ENCODE data around the gene MXRA8.

Gene MXRA8

DNA sequence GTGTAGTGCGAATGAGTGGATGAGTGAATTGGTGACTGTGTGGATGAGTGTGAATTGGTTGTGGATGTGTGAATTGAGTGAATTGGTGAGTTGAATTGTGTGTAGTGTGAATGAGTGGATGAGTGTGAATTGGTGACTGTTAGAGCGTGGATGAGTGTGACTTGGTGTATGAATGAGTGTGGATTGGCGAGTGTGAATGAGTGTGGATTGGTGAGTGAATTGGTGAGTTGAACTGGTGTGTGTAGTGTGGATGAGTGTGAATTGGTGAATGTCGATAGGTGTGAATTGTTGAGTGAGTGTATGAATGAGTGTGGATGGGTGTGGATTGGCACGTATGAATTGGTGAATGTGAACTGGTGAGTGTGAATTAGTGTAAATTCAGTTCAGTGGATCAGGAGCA, 9.0 kb upstream of the MXRA8 start:
- DNase-seq (ENCODE audit: low spot score) = no peak

DNA sequence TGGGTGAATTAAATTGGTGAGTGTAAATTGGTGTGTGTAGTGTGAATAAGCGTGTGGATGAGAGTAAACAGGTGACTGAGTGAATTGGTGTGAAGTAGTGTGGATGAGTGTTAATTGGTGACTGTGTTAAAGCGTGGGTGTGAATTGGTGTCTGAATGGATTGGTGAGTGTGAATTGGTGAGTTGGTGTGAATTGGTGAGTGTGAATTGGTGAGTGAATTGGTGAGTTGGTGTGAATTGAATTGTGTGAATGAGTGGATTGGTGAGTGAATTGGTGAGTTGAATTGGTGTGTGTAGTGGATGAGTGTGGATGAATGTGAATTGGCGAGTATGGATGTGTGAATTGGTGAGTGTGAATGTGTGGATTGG, 8.3 kb upstream of the MXRA8 start:
- DNase-seq (ENCODE audit: low spot score) = no peak

GRCh38 chr1:1365875-1366698, 7.7 kb upstream of the MXRA8 start:
- no peak for DNase-seq (ENCODE audit: low spot score)

- DNase-seq (ENCODE audit: low spot score) = no peak
Measured at GRCh38 chr1:1364266-1364665, 5.9 kb upstream of the MXRA8 start.

DNA sequence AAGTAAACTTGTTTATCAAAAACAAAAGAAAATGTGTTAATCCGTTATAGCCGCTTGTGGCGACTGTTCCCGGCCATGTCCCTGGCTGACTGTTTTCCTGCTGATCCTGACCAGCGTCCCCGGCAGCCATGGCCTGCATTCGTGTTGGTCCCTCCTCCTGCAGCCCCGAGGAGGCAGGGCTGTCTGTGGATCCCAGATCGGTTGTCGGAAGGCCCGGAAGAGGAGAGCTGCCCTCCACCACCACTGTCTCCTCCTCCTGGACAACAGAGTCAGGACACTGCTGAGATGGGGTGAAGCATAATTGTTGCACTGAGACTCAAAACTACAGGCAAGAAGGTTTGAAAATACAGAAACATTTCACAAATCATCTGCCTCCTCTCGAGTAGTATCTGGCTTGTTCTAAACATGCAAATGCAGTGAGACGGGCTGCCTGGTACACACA, 3.6 kb upstream of the MXRA8 start:
- DNase-seq (ENCODE audit: low spot score) = no peak

GRCh38 chr1:1361233-1361981, 3.1 kb upstream of the MXRA8 start:
- no peak for DNase-seq (ENCODE audit: low spot score)

DNA sequence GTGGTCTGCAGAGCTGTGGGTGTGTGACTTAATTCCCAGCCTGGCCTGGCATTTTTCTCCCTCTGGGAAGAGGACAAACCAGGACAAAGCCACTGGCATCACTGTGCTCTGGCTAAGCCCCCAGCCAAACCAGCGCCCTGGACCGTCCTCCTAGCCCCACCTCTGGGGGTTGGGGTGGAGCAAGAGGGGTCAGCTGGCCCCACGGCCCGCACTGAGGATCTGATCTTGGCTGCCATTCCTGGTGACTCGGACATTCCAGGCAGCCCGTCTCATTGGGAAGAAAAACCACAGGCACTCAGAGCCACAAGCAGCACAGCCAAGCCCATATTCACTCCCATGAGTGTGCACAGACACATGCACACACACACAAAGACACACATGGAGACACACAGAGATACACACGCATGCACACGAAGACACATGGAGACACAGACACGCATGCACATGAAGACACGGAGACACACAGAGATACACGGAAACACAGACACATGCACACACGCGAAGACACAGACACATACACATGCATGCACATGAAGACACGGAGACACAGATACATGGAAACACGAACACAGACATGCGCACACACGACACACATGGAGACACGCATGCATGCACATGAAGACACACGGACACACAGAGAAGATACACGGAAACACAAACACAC, 2.3 kb upstream of the MXRA8 start:
- DNase-seq (ENCODE audit: low spot score) = peak; percentile 44

GRCh38 chr1:1359664-1360468, 1.5 kb upstream of the MXRA8 start:
- DNase-seq (ENCODE audit: low spot score) = no peak

DNA sequence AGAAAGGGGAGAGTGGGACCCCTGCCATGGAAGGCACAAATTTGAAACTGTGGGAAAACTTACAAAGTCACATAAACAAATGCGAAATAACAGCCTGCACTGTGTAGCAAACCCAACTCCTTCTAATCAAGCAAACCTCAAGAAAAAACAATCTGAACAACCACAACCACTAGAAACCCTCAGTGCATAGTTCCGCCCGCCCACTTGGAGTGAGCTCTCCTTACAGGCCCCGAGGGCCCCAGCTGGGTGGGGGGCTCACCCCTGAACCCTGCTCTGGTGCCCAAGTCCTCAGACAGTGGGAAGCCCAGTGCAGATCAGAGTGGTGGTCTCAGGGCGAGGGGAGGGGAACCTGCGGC, 931 bp upstream of the MXRA8 start:
- DNase-seq (ENCODE audit: low spot score) = no peak

GRCh38 chr1:1357871-1358432, 403 bp downstream of the MXRA8 start:
- DNase-seq (ENCODE audit: low spot score) = no peak

DNA sequence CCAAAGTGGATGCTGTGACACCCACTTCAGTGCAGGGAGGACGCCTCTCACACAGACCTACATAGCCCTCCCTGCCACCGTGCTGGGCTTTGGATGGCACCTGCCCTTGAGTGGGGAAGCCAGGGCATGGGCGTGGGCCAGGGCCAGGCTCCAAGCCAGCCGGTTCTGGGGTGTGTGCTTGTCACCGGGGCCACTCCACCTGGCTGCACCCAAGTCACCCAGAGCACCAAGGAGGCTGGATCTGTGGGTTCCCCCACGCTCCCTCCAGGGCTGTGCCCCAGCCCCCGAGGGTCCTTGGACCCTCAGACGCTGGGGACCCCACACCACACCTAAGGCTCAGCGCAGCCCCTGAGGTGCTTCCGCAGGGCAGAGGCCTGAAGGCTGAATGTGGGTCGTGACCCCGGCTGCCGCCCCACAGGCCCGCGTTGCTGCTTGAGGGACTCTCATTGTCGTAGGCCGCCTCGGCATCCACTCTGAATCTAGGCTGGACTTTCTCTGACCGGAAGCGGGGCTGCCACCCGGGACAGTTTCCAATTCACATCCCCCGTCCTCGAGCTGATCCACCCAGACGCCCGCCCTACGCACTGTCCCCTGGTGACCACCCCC, 1.5 kb downstream of the MXRA8 start:
- no peak for DNase-seq (ENCODE audit: low spot score)

DNA sequence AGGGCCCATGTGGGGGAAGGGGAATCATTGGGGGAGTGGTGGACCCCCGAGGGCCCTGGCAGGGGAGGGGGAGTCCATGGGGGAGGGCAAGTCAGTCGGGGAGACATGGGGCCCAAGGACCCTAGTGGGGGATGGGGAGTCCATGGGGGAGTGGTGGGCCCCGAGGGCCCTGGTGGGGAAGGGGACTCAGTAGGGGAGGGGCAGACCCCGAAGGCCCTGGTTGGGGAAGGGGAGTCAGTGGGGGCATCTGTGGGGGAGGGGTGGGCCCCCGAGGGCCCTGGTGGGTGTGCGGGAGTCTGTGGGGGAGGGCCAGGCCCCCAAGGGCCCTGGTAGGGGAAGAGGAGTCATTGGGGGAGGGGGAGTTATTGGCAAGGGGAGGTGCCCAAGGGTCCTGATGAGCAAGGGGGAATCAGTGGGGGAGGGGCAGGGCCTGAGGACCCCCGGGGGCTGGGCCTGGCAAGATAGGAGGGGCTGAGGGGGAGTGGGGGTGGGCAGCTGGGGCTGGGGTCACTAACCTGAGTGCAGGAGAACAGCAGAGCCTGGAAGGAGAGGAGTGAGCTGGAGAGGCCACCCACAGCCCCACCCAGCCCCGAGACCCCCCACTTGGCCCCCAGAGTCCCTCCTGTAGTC, 2.1 kb downstream of the MXRA8 start:
- DNase-seq (ENCODE audit: low spot score) = no peak

GRCh38 chr1:1355416-1355815, 2.9 kb downstream of the MXRA8 start:
- DNase-seq (ENCODE audit: low spot score) = no peak

- no peak for DNase-seq (ENCODE audit: low spot score)
Measured at GRCh38 chr1:1354271-1355247, 3.8 kb downstream of the MXRA8 start.

DNA sequence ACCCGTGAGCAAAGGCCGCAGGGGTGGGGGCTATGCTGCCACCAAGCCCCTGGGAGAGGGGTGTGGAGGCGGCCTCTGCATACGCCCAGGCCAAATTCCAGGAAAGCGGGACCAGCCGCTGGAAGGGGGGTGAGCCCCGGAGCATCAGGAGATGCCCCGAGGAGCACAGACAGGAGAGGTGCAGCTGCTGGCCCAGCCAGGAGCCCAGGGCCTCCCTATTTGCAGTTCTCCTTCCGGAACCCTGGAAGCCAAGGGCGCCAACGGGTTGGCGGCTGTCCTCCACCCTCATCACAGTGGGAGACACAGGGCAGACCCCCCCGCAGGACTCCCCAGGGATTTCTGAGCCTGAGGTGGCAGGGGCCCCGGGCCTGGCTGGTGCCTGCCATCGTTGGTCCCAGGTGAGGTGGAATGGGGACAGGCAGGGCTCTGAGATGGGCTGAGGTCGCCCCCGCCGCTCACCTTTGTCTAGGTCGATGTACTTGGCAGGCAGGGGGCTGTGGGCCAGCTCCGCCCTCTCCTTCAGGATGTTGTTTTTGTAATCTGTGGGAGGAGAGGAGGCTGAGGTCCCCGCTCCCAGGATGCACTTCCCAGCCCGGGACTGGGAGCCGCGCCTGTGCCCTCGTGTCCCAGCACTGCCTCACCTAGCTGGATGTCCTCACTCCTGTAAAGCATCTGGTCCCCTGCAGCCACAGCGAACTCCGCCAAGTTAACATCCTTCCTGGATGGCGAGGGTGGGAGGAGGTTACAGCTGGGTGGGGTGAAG, 4.8 kb downstream of the MXRA8 start:
- no peak for DNase-seq (ENCODE audit: low spot score)

DNA sequence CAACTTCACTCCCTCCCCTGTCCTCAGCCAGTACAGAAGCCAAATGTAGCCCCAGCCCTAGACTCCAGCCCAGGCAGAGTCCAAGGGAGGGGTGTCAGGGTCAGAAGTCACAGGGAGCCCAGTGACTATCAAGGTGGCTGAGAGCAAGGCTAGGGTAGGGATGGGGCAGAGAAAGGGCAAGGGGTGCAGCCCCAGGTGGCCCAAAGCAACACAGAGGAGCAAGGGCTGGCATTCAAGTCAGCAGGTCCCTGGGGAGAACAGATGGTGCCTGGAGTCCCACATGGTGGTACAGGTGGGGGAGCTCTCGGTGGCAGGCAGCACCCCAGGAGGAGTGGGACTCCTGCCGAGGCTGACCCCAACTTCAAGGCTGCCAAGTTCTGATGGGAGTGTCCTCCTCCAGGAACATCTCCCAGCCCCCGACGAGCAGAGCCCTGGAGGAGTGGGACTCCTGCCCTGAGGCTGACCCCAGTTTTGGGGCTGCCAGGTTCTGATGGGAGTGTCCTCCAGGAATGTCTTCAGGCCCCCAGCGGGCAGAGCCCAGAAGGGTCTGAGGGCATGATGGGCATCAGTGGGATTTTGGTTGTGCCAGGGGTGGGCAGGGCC, 5.5 kb downstream of the MXRA8 start:
- DNase-seq (ENCODE audit: low spot score) = no peak

DNA sequence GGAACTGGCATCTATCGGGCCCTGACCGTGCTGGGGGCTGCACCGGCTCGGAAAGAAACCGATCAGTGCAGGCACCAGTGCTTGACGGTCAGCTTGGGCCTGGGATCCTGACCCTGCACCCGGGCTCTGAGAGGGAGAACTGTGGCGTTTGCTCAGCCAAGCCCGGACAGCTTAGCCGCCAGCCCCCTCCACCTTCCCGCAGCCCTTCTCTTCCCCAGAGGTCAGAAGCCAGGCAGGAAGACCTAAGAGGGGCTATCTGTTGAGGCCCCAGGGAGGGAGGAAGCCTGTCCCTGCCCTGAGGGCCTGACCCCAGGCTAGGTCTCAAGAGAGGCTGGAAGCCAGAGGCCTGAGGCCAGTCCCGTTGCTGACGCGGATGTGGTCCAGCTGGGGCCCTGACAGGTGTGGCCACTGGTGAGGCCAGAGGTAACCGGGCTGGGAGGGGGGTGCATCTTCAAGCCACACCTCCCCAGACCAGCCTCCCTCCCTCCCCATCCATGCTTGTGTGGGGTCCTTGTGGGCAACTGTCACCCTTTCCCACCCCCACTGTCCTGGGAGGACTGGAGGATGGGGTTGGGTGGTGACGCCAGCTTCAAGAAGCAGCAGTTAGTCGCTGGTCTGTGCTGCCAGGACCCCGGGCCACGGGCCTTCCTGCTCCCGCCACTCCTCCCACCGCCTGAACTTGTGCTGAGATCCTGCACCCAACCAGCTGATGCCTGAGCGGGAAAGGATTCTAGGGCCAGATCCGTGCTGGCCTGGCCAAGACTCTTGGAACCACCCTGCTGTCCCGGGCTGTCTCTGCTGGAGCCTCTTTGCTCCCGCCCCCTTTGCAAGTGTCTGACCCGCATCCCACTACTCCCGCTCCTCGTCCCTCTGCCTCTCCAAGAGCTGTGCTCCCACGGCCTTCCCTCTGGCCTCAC, 6.6 kb downstream of the MXRA8 start:
- DNase-seq (ENCODE audit: low spot score) = no peak

All from HuH-7.5 (cell line).